C4-2B (cell line): Measurements from ENCODE around the gene SGCA.

Experiments used
- H3K27ac ChIP-seq: fragments of 450-650 bp; 2 replicates; pipeline ENCODE4 v1.5.1; 2017
- CTCF ChIP-seq: fragments of 450-650 bp; conservative IDR thresholded peaks from 2 replicates; pipeline ENCODE4 v1.5.1; 2017; ENCODE audit warnings: mild to moderate bottlenecking
- ZFX ChIP-seq: fragments of 450-650 bp; IDR thresholded peaks from 2 replicates; pipeline ENCODE4 v1.6.1; 2017

The SGCA gene

GRCh38 chr17:50171371-50172071, 5.7 kb downstream of the SGCA start:
- no peak overlapping the region for H3K27ac ChIP-seq
- TF ChIP-seq CTCF = no peak
- no peak for TF ChIP-seq ZFX

GRCh38 chr17:50172130-50172529, 6.3 kb downstream of the SGCA start:
- TF ChIP-seq ZFX (no peak), CTCF (no peak)
- H3K27ac ChIP-seq = no peak overlapping the region

GRCh38 chr17:50172936-50173334, 7.1 kb downstream of the SGCA start:
- no peak overlapping the region for H3K27ac ChIP-seq
- TF ChIP-seq CTCF (no peak), ZFX (no peak)

- TF ChIP-seq CTCF (no peak), ZFX (no peak)
- no peak overlapping the region for H3K27ac ChIP-seq
Observed at GRCh38 chr17:50173335-50173941, 7.6 kb downstream of the SGCA start.

- no peak overlapping the region for H3K27ac ChIP-seq
- TF ChIP-seq CTCF = no peak
- no peak for TF ChIP-seq ZFX
Observed at GRCh38 chr17:50174444-50174843, 8.6 kb downstream of the SGCA start.

- no peak overlapping the region for H3K27ac ChIP-seq
- TF ChIP-seq ZFX = no peak
Observed at GRCh38 chr17:50175035-50175807, 9.4 kb downstream of the SGCA start.

- TF ChIP-seq ZFX (no peak), CTCF (no peak)
- H3K27ac ChIP-seq = no peak overlapping the region
Observed at GRCh38 chr17:50176559-50177357, 11.0 kb downstream of the SGCA start.
